Endothelial cell of umbilical vein (primary cell): ENCODE measurements around the gene ZKSCAN4. TPM values are rescaled to one million over a fixed set of nuclear protein-coding genes. Genes with fewer than 3 reads are reported as not detected.

Experiments
- BruUV-seq: library from RNA; stranded (reverse); fragments of 400-500 nt; replicated peaks from 2 replicates; lab custom pipeline; 2021; lab: Mats Ljungman, UMichigan
- CTCF ChIA-PET: fragments of 300-600, 350-600 bp; sonication (Branson Sonifier 250); formaldehyde crosslinking; loops from one replicate; lab custom pipeline; 2021; ENCODE audit warnings: antibody characterized with exemption, inconsistent platforms; lab: Charles Lee
- POLR2A ChIA-PET: fragments of 300-600, 350-600 bp; sonication (Branson Sonifier 250); formaldehyde crosslinking; loops from one replicate; lab custom pipeline; 2021; ENCODE audit warnings: antibody characterized with exemption, inconsistent platforms; lab: Charles Lee
- DNase-seq: peaks from one replicate; pipeline ENCODE4 v3.0.0-alpha.2; 2011; ENCODE audit warnings: low read depth, low spot score
- FAIRE-seq: peaks from 2 replicates; lab custom pipeline; 2011; peaks lifted over from hg19 to GRCh38; lab: Jason Lieb, UNC
- H2AFZ ChIP-seq: 2 replicates; pipeline ENCODE4 v1.6.0; 2012; ENCODE audit warnings: low read depth, low read length, control low read depth, inconsistent platforms
- H3K27ac ChIP-seq: 2 replicates; pipeline ENCODE4 v1.5.1; 2011; ENCODE audit warnings: low read depth, mild to moderate bottlenecking, control low read depth, low read length, moderate library complexity; ENCODE audit not compliant: insufficient read depth
- H3K27me3 ChIP-seq, 2 experiments: 2 replicates each; pipeline versions ENCODE4 v1.6.0 to v1.6.1; 2011; ENCODE audit warnings: low read length in 2 of 2, mixed read lengths in 1 of 2; ENCODE audit not compliant: control insufficient read depth in 2 of 2, insufficient read depth in 2 of 2
- H3K36me3 ChIP-seq, 2 experiments: 2 replicates in 1 of 2; 3 replicates in 1 of 2; pipeline ENCODE4 v1.5.1; 2011; ENCODE audit warnings: low read length in 2 of 2, mild to moderate bottlenecking in 1 of 2, moderate library complexity in 1 of 2; ENCODE audit not compliant: control insufficient read depth in 2 of 2, insufficient read depth in 2 of 2; ENCODE audit errors: extremely low read depth in 1 of 2
- H3K4me1 ChIP-seq: 3 replicates; pipeline ENCODE4 v1.5.1; 2011; ENCODE audit warnings: mild to moderate bottlenecking, low read length; ENCODE audit not compliant: control insufficient read depth, insufficient read depth; ENCODE audit errors: extremely low read depth
- H3K4me2 ChIP-seq: 2 replicates; pipeline ENCODE4 v1.6.1; 2011; ENCODE audit warnings: low read length, control low read depth, mixed read lengths; ENCODE audit not compliant: insufficient read depth
- H3K4me3 ChIP-seq, 3 experiments: fragments of 200-600 bp in 1 of 3; sonication (generic), shearing (Covaris generic) in 1 of 3; replicated peaks in 1 of 3; 2 replicates each; pipeline ENCODE4 v1.5.1; 2011 to 2016; ENCODE audit warnings: control low read depth in 3 of 3, low read length in 3 of 3, mild to moderate bottlenecking in 2 of 3, inconsistent platforms in 1 of 3, low read depth in 1 of 3, moderate library complexity in 1 of 3; ENCODE audit not compliant: insufficient read depth in 1 of 3
- H3K79me2 ChIP-seq: 2 replicates; pipeline ENCODE4 v1.6.0; 2012; ENCODE audit warnings: low read length, inconsistent platforms; ENCODE audit not compliant: control insufficient read depth, insufficient read depth
- H3K9ac ChIP-seq: replicated peaks from 2 replicates; pipeline ENCODE3; 2011; ENCODE audit warnings: low read length, control low read depth; ENCODE audit not compliant: insufficient read depth; ENCODE audit errors: extremely low read depth
- H3K9me1 ChIP-seq: replicated peaks from 3 replicates; pipeline ENCODE4 v1.6.0; 2011; ENCODE audit warnings: mild to moderate bottlenecking, low read length; ENCODE audit not compliant: control insufficient read depth, insufficient read depth; ENCODE audit errors: extremely low read depth
- H3K9me3 ChIP-seq: replicated peaks from 2 replicates; pipeline ENCODE4 v1.5.1; 2012; ENCODE audit warnings: low read length, inconsistent platforms; ENCODE audit not compliant: control insufficient read depth, insufficient read depth
- H4K20me1 ChIP-seq: replicated peaks from 2 replicates; pipeline ENCODE3; 2011; ENCODE audit warnings: mild to moderate bottlenecking, low read length; ENCODE audit not compliant: control insufficient read depth, insufficient read depth; ENCODE audit errors: extremely low read depth
- EZH2 ChIP-seq: IDR thresholded peaks from 2 replicates; pipeline ENCODE4 v1.6.1; 2012; ENCODE audit warnings: borderline replicate concordance, low read depth, mild to moderate bottlenecking, moderate library complexity, low read length, inconsistent platforms; ENCODE audit not compliant: severe bottlenecking
- GATA2 ChIP-seq: IDR thresholded peaks from 2 replicates; pipeline ENCODE4 v1.7.0; 2011; ENCODE audit warnings: low read depth, mild to moderate bottlenecking, moderate library complexity, mixed read lengths, low read length; ENCODE audit not compliant: insufficient read length, insufficient read depth
- JUN ChIP-seq: IDR thresholded peaks from 2 replicates; pipeline ENCODE4 v1.6.1; 2011; ENCODE audit warnings: borderline replicate concordance, low read depth; ENCODE audit not compliant: insufficient read length, insufficient read depth
- MYC ChIP-seq: IDR thresholded peaks from one replicate; pipeline ENCODE4 v1.6.1; 2011; ENCODE audit warnings: mild to moderate bottlenecking, low read depth, low read length
- POLR2A ChIP-seq: IDR thresholded peaks from 2 replicates; pipeline ENCODE4 v1.6.1; 2012; ENCODE audit warnings: low read depth, mild to moderate bottlenecking, control low read depth, low read length
- POLR2AphosphoS5 ChIP-seq: IDR thresholded peaks from 2 replicates; pipeline ENCODE4 v1.6.1; 2012; ENCODE audit warnings: low read depth, mild to moderate bottlenecking, control low read depth, low read length, moderate library complexity; ENCODE audit not compliant: insufficient read depth
- dilution Hi-C: fragments of 300-500 bp; cut with MboI; formaldehyde crosslinking; loops from one replicate; pipeline ENCODE4 v1.15.0; 2019; ENCODE audit warnings: low sequenced_read_pairs; ENCODE audit not compliant: extremely low pct_ligation_motif_present
- intact Hi-C: fragments of 100-400 bp; cut with micrococcal nuclease; formaldehyde crosslinking; loops from one replicate; pipeline ENCODE4 v1.10.0; 2022
- polyA plus RNA-seq, 4 experiments: library from polyadenylated mRNA; depleted of rRNA in 3 of 4; stranded (reverse) in 3 of 4; unstranded in 1 of 4; fragments of >200 nt; gene quantifications; 2 replicates each; pipeline versions ENCODE4 v1.2.1 to v1.2.3, GENCODE V29; 2011 to 2012; ENCODE audit warnings: missing spikeins in 1 of 4
- total RNA-seq: library from RNA; stranded (reverse); gene quantifications from 2 replicates; pipeline ENCODE4 v1.2.3, GENCODE V29; 2021
- TF ChIP-seq, protein P1 (sequence below), 2 donors: IDR thresholded peaks; 1 replicate in 1 of 2; 2 replicates in 1 of 2; pipeline ENCODE4 v1.5.1; 2011; ENCODE audit warnings: low read length in 2 of 2, mild to moderate bottlenecking in 2 of 2, moderate library complexity in 2 of 2, control low read depth in 1 of 2, inconsistent platforms in 1 of 2, low read depth in 1 of 2; ENCODE audit not compliant: insufficient read depth in 1 of 2; ENCODE audit errors: extremely low read depth in 1 of 2
- TF ChIP-seq, protein P2 (sequence below): IDR thresholded peaks from 2 replicates; pipeline ENCODE4 v1.6.1; 2011; ENCODE audit not compliant: insufficient read depth, insufficient read length

Gene ZKSCAN4
- total and polyA plus RNA-seq, 2 donors (not counting 3 experiments of a cell fraction or from before 2014, with no cell fraction given), result 1.3 to 3.6 TPM

DNA sequence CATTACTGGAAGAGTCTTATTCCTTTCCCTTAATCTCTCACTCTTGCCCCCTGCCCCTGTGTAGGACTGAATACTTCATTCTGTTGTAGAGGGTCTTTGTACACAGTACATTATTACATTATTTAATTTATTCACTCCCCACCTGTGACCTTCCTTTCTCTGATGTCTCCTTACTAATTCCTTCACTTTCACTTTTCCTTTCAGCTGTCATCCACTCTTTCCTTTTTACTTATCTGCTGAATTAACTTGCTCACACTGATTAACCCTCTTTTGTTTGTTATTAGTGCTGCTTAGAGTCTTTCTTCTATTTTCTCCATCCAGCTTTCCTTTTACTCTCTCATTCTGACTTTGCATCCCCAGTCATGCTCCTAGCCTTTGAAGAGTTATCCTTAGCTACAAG lies 22.8 kb upstream of the ZKSCAN4 start:
- no peak overlapping the region for H3K27ac ChIP-seq
- no peaks in the 10 kb centered on the region for H4K20me1 ChIP-seq
- intact Hi-C loops, result no loop called here
- H3K36me3 ChIP-seq, result peaks cover 17 to 20% of the 10 kb centered on the region in 2 experiments
- dilution Hi-C loops, result no loop called here
- POLR2A ChIA-PET, result interaction anchor here (0.6 kb wide), 1 partner anchor 54 kb away, joined by 6 read pairs; no protein-coding TSS in a partner anchor
- H3K27me3 ChIP-seq, result no peaks in the 10 kb centered on the region
- no TSS peak for BruUV-seq
- H2AFZ ChIP-seq, result no peak overlapping the region
- peaks cover under 1% of the 10 kb centered on the region for H3K4me1 ChIP-seq
- FAIRE-seq (no peak), DNase-seq (no peak)
- H3K4me2 ChIP-seq, result no peak overlapping the region
- H3K9me3 ChIP-seq, result no peaks in the 10 kb centered on the region
- no peak overlapping the region for H3K4me3 ChIP-seq
- no peak overlapping the region for H3K9ac ChIP-seq
- CTCF ChIA-PET, result interaction anchor here (1.2 to 1.6 kb wide), 4 partner anchors 11 to 170 kb away, joined by 3 to 4 read pairs (median 3); no protein-coding TSS in a partner anchor
- no peaks in the 10 kb centered on the region for H3K9me1 ChIP-seq
- peaks cover 2% of the 10 kb centered on the region for H3K79me2 ChIP-seq
- no peak for TF ChIP-seq MYC
- TF ChIP-seq POLR2AphosphoS5, result no peak
- TF ChIP-seq EZH2, result no peak
- no peak for TF ChIP-seq JUN
- no peak for TF ChIP-seq GATA2
- TF ChIP-seq POLR2A, result no peak
- TF ChIP-seq, protein P1, sequence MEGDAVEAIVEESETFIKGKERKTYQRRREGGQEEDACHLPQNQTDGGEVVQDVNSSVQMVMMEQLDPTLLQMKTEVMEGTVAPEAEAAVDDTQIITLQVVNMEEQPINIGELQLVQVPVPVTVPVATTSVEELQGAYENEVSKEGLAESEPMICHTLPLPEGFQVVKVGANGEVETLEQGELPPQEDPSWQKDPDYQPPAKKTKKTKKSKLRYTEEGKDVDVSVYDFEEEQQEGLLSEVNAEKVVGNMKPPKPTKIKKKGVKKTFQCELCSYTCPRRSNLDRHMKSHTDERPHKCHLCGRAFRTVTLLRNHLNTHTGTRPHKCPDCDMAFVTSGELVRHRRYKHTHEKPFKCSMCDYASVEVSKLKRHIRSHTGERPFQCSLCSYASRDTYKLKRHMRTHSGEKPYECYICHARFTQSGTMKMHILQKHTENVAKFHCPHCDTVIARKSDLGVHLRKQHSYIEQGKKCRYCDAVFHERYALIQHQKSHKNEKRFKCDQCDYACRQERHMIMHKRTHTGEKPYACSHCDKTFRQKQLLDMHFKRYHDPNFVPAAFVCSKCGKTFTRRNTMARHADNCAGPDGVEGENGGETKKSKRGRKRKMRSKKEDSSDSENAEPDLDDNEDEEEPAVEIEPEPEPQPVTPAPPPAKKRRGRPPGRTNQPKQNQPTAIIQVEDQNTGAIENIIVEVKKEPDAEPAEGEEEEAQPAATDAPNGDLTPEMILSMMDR (IDR thresholded peaks at IDR 0.05; ENCODE audit: extremely low read depth in 1 of 2, insufficient read depth in 1 of 2, low read depth in 1 of 2, low read length in 2 of 2), result no peak
- TF ChIP-seq, protein P2, sequence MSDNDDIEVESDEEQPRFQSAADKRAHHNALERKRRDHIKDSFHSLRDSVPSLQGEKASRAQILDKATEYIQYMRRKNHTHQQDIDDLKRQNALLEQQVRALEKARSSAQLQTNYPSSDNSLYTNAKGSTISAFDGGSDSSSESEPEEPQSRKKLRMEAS, result no peak
